Peyer's patch (tissue), 4 donors: ENCODE results near the gene ACO1. TPM values are rescaled to one million over a fixed set of nuclear protein-coding genes. Genes with fewer than 3 reads are reported as not detected.

ENCODE experiments used
- DNase-seq, 3 donors: peaks; one replicate each; pipeline ENCODE4 v3.0.0-alpha.2; 2017 to 2019
- H3K27ac ChIP-seq, 4 donors: fragments of 200-600 bp; sonication (generic); one replicate each; pipeline ENCODE4 v1.5.1; 2016 to 2019
- H3K27me3 ChIP-seq, 2 donors: fragments of 200-600 bp; sonication (generic); one replicate each; pipeline ENCODE4 v1.5.1; 2019
- H3K36me3 ChIP-seq, 3 donors: fragments of 200-600 bp; sonication (generic); one replicate each; pipeline ENCODE4 v1.5.1; 2016 to 2019
- H3K4me1 ChIP-seq, 4 donors: fragments of 200-600 bp; sonication (generic); one replicate each; pipeline ENCODE4 v1.5.1; 2016 to 2019
- H3K4me3 ChIP-seq, 4 donors: fragments of 200-600 bp; sonication (generic); 1 replicate in 3 of 4; 2 replicates in 1 of 4; pipeline ENCODE4 v1.5.1; 2016 to 2019; ENCODE audit warnings: mild to moderate bottlenecking in 1 of 4
- H3K9me3 ChIP-seq, 4 donors: fragments of 200-600 bp; sonication (generic); one replicate each; pipeline ENCODE4 v1.5.1; 2016 to 2019; ENCODE audit warnings: mild to moderate bottlenecking in 1 of 4
- CTCF ChIP-seq, 6 experiments: fragments of 450-650 bp in 4 of 6; fragments of 200-600 bp in 2 of 6; sonication (generic) in 1 of 6; IDR thresholded peaks; one replicate each; pipeline ENCODE4 v1.5.1; 2017 to 2019; ENCODE audit warnings: antibody characterized with exemption in 6 of 6, mild to moderate bottlenecking in 3 of 6, moderate library complexity in 1 of 6
- POLR2A ChIP-seq, 2 donors: fragments of 450-650 bp; IDR thresholded peaks; one replicate each; pipeline ENCODE4 v1.5.1; 2017; ENCODE audit warnings: antibody characterized with exemption in 2 of 2, mild to moderate bottlenecking in 2 of 2, moderate library complexity in 2 of 2
- total RNA-seq, 4 donors: library from RNA; depleted of rRNA; stranded (reverse); fragments of >200 nt; gene quantifications; one replicate each; pipeline ENCODE4 v1.1.0, GENCODE V29; 2016

The ACO1 gene
- total RNA-seq, 4 donors from 2014 or later: 22.3 to 61.8 (median 51.7) TPM

GRCh38 chr9:32503008-32503407, 118.6 kb downstream of the ACO1 start:
- no peaks in the 10 kb centered on the region for H3K27me3 ChIP-seq
- no peak for DNase-seq
- no peak overlapping the region for H3K4me3 ChIP-seq
- H3K4me1 ChIP-seq: no peaks in the 10 kb centered on the region
- no peak for TF ChIP-seq POLR2A (IDR thresholded peaks at IDR 0.05)
- TF ChIP-seq CTCF (IDR thresholded peaks at IDR 0.05): no peak
- no peaks in the 10 kb centered on the region for H3K9me3 ChIP-seq
- no peak overlapping the region for H3K27ac ChIP-seq
- peaks cover 0 to 20% (median 0%) of the 10 kb centered on the region in 3 donors for H3K36me3 ChIP-seq

Other genes with a start within 250 kb of the ACO1 start
- 10 to 100 TPM; 15.3 to 21.5 (median 17.7) TPM for gene RIGI, start 141.6 kb downstream of the ACO1 start, total RNA-seq
- gene SMIM27, start 167.7 kb downstream of the ACO1 start, total RNA-seq: 1 to 10 TPM in 3 of 4 donors, not detected in 1; 1.0 to 4.2 (median 3.2) TPM
- 10 to 100 TPM; 14.9 to 22.0 (median 18.6) TPM for gene TOPORS, start 167.9 kb downstream of the ACO1 start, total RNA-seq
- gene NDUFB6, start 188.5 kb downstream of the ACO1 start, total RNA-seq: 10 to 100 TPM; 22.0 to 62.7 (median 33.5) TPM